Esophagus squamous epithelium (tissue), 5 donors: ENCODE data around the gene TKFC. TPM values are rescaled to one million over a fixed set of nuclear protein-coding genes. Genes with fewer than 3 reads are reported as not detected.

Source experiments
- DNase-seq: peaks from one replicate; lab custom pipeline; 2025; lab: John Stamatoyannopoulos, UW
- H3K27ac ChIP-seq, 4 donors: fragments of 200-600 bp; sonication (generic); one replicate each; pipeline ENCODE4 v1.5.1; 2016 to 2019; ENCODE audit warnings: mild to moderate bottlenecking in 1 of 4
- H3K27me3 ChIP-seq, 4 donors: fragments of 200-600 bp; sonication (generic); 1 replicate in 3 of 4; 2 replicates in 1 of 4; pipeline versions ENCODE4 v1.5.1 to v1.6.0; 2017 to 2021; ENCODE audit warnings: antibody characterized with exemption in 1 of 4
- H3K36me3 ChIP-seq, 3 donors: fragments of 200-600 bp; sonication (generic); one replicate each; pipeline ENCODE4 v1.5.1; 2016 to 2019
- H3K4me1 ChIP-seq, 3 donors: fragments of 200-600 bp; sonication (generic); one replicate each; pipeline ENCODE4 v1.5.1; 2017 to 2019
- H3K4me3 ChIP-seq, 4 donors: fragments of 200-600 bp; sonication (generic); 1 replicate in 3 of 4; 2 replicates in 1 of 4; pipeline ENCODE4 v1.5.1; 2016 to 2019; ENCODE audit warnings: mild to moderate bottlenecking in 2 of 4, moderate library complexity in 1 of 4
- H3K9me3 ChIP-seq, 3 donors: fragments of 200-600 bp; sonication (generic); one replicate each; pipeline ENCODE4 v1.5.1; 2016 to 2019
- CTCF ChIP-seq, 6 experiments: fragments of 450-650 bp in 4 of 6; fragments of 200-600 bp in 2 of 6; sonication (generic) in 2 of 6; IDR thresholded peaks; one replicate each; pipeline ENCODE4 v1.5.1; 2016 to 2019; ENCODE audit warnings: antibody characterized with exemption in 6 of 6, mild to moderate bottlenecking in 4 of 6, moderate library complexity in 4 of 6
- POLR2A ChIP-seq, 4 donors: fragments of 450-650 bp; IDR thresholded peaks; one replicate each; pipeline ENCODE4 v1.6.1; 2017; ENCODE audit warnings: antibody characterized with exemption in 4 of 4, mild to moderate bottlenecking in 4 of 4, moderate library complexity in 3 of 4
- WGBS, 2 donors: methylation state at CpG; one replicate each; pipeline ENCODE4 v1.1.5; 2018; 5-methylcytosine and 5-hydroxymethylcytosine counted together
- intact Hi-C: fragments of 100-400 bp; cut with DNase I; formaldehyde crosslinking; loops from one replicate; pipeline ENCODE4 v1.15.0; 2022
- total RNA-seq, 4 donors: library from RNA; depleted of rRNA; stranded (reverse); fragments of >200 nt; gene quantifications; one replicate each; pipeline ENCODE4 v1.1.0, GENCODE V29; 2016
- donor health status: DM: yes; HTN: yes; CAD: no.

The TKFC gene
- total RNA-seq, 4 donors from 2014 or later: 19.8 to 29.2 (median 26.4) TPM

- H3K4me1 ChIP-seq: peaks cover 0 to 22% (median 7%) of the 10 kb centered on the region in 3 donors
- H3K27me3 ChIP-seq: no peaks in the 10 kb centered on the region
- 83 to 94% methylated on average over 6 to 7 of the region's 12 CpGs for WGBS, 2 donors
- peaks cover 0 to 74% (median 27%) of the 10 kb centered on the region in 3 donors for H3K36me3 ChIP-seq
- no peak for DNase-seq
- intact Hi-C loops: no loop called here
- no peak for TF ChIP-seq CTCF (IDR thresholded peaks at IDR 0.05)
- TF ChIP-seq POLR2A (IDR thresholded peaks at IDR 0.05): no peak
- no peak overlapping the region for H3K4me3 ChIP-seq
- H3K27ac ChIP-seq: no peak overlapping the region
- H3K9me3 ChIP-seq: no peaks in the 10 kb centered on the region
Measured at GRCh38 chr11:61349189-61349751, 16.2 kb downstream of the TKFC start.

DNA sequence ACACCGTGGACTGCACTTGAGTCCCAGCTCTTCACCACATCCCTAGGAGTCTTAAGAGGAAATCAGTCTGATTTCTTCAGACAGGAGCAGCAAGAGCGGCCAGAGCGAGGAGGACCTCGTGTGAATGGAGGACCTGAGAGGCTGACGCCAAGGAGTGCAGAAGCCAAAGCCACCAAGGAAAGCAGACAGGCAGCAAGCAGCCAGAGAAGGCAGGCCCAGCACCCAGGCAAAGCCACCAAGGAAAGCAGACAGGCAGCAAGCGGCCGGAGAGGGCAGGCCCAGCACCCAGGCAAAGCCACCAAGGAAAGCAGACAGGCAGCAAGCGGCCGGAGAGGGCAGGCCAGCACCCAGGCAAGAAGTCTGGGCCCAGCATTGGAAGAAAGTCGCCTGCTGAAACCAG, 16.9 kb downstream of the TKFC start:
- 97% methylated on average over 8 of the region's 10 CpGs; no CpG with 5 or more reads in 1 of the 2 donors for WGBS, 2 donors
- peaks cover 0 to 19% (median 7%) of the 10 kb centered on the region in 3 donors for H3K4me1 ChIP-seq
- no peak for TF ChIP-seq POLR2A (IDR thresholded peaks at IDR 0.05)
- TF ChIP-seq CTCF (IDR thresholded peaks at IDR 0.05): no peak
- no peaks in the 10 kb centered on the region for H3K9me3 ChIP-seq
- no peak for DNase-seq
- H3K27ac ChIP-seq: no peak overlapping the region
- intact Hi-C loops: no loop called here
- H3K4me3 ChIP-seq: no peak overlapping the region
- H3K36me3 ChIP-seq: peaks cover 0 to 77% (median 27%) of the 10 kb centered on the region in 3 donors
- no peaks in the 10 kb centered on the region for H3K27me3 ChIP-seq

GRCh38 chr11:61350336-61350735, 17.3 kb downstream of the TKFC start:
- H3K4me1 ChIP-seq: peaks cover 0 to 14% (median 7%) of the 10 kb centered on the region in 3 donors
- no peaks in the 10 kb centered on the region for H3K27me3 ChIP-seq
- intact Hi-C loops: no loop called here
- no peak overlapping the region for H3K27ac ChIP-seq
- H3K36me3 ChIP-seq: peaks cover 0 to 81% (median 27%) of the 10 kb centered on the region in 3 donors
- no peak overlapping the region for H3K4me3 ChIP-seq
- no peak for DNase-seq
- TF ChIP-seq CTCF (IDR thresholded peaks at IDR 0.05) (no peak), POLR2A (IDR thresholded peaks at IDR 0.05) (no peak)
- H3K9me3 ChIP-seq: no peaks in the 10 kb centered on the region
- 80% methylated on average over 1 of the region's 1 CpG; no CpG with 5 or more reads in 1 of the 2 donors for WGBS, 2 donors

- TF ChIP-seq CTCF (IDR thresholded peaks at IDR 0.05) (no peak), POLR2A (IDR thresholded peaks at IDR 0.05) (no peak)
- peaks cover 0 to 10% (median 5%) of the 10 kb centered on the region in 3 donors for H3K4me1 ChIP-seq
- H3K9me3 ChIP-seq: no peaks in the 10 kb centered on the region
- no peak overlapping the region for H3K27ac ChIP-seq
- DNase-seq: no peak
- no peaks in the 10 kb centered on the region for H3K27me3 ChIP-seq
- WGBS, 2 donors: 80 to 91% methylated on average over 1 to 3 of the region's 8 CpGs
- intact Hi-C loops: no loop called here
- H3K36me3 ChIP-seq: peaks cover 0 to 86% (median 27%) of the 10 kb centered on the region in 3 donors
- H3K4me3 ChIP-seq: no peak overlapping the region
Measured at GRCh38 chr11:61350803-61351202, 17.8 kb downstream of the TKFC start.

DNA sequence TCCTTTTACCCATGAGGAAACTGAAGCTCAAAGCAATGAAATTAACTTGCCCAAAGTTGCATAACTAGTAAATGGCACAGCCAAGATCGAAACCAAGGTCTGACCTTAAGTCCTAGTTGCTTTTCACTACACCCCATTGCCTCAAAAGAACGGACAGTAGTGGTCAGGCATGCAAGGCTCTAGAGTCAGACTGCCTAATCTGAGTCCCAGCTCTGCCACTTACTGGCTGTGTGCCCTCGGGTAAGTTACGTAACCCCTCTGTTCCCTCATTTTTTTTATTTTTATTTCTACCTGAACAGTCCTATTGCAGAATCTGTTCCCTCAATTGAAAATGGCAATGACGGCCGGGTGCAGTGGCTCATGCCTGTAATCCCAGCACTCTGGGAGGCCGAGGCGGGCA, 19.0 kb downstream of the TKFC start:
- Histone ChIP-seq H3K4me3 (no peak overlapping the region), H3K4me1 (peaks cover 0 to 9% (median 0%) of the 10 kb centered on the region in 3 donors), H3K27me3 (no peaks in the 10 kb centered on the region), H3K27ac (no peak overlapping the region), H3K36me3 (peaks cover 0 to 92% (median 27%) of the 10 kb centered on the region in 3 donors), H3K9me3 (no peaks in the 10 kb centered on the region)
- intact Hi-C loops: no loop called here
- TF ChIP-seq POLR2A (IDR thresholded peaks at IDR 0.05): no peak
- TF ChIP-seq CTCF (IDR thresholded peaks at IDR 0.05): no peak
- 69 to 80% methylated on average over 4 to 8 of the region's 8 CpGs for WGBS, 2 donors
- DNase-seq: no peak
